ENCODE measurements around the gene MBTPS1.

Gene MBTPS1

DNA sequence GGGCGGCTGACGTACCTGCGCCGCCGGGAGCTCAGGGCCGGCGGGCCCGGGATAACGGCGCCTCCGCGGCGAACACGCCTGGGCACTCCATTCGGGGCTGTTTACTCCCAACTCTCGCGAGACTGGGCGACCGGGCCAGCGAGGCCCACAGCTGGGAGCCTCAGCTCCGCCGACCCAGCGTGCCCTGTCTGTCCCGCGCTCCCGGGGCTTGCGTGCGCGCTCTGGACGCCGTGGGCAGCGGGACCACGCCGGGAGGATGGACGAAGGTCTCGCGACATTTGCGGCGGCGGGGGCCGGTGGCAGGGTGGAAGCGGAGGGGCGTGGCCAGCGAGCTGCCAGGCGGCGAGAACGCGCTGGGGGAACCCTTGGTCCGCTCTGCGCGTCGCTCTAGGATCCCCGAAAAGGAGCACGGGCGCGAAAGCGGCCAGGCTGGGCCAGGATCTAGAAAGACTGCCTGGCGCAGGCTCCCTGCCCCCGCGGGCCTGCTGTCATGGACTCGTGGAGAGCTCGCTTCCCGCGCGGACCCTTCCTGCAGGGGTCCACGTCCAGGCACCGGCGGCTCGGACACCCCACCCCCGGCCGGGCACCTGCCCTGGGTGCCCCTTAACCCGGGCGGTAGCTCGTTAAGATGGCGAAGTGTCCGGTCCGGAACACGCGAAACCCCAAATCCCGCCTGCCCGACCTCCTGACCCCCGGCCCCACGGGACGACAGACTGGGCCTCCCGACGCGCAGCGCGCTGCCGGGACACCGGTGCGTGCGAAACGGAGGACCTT lies at the start of gene MBTPS1 (continued):
- TF ChIP-seq ZNF629 (tag by site-specific recombination; IDR thresholded peaks at IDR 0.05) (peak; percentile 30; the same call in 1 of the 2 replicates), KLF1 (tag by site-specific recombination; IDR thresholded peaks at IDR 0.05) (peak; percentile 60; the same call in 1 of the 2 replicates), ZNF341 (tag by site-specific recombination; IDR thresholded peaks at IDR 0.05; ENCODE audit: low read depth) (peak; percentile 47; the same call in 1 of the 2 replicates), IKZF3 (tag by site-specific recombination; IDR thresholded peaks at IDR 0.05) (no peak), ZXDB (tag by site-specific recombination; IDR thresholded peaks at IDR 0.05) (peak; percentile 84), ZBTB17 (tag by site-specific recombination; IDR thresholded peaks at IDR 0.05) (peak; percentile 82), ZFHX2 (tag by site-specific recombination; conservative IDR thresholded peaks at IDR 0.05) (peak; percentile 77)

DNA sequence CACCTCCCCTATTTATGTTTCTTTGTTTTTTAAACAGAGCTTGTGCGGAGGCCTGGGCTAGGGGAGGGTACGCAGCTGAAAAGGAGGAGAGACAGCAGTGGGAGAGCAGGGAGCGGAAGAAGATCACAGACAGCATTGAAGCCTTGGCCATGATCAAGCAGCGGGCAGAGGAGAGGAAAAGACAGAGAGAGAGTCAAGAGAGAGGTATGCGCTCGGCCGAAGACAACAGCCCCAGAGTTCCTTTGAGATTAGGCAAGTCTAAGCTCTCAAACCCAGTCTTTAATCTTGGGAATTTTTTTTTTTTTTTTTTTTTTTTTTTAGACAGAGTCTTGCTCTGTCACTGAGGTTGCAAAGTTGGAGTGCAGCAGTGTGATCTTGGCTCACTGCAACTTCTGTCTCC lies 49.0 kb upstream of the MBTPS1 start:
- no peak overlapping the region for H3K27ac ChIP-seq (ENCODE audit: extremely low read depth, low read depth, low read length)
- H3K4me1 ChIP-seq (ENCODE audit: control insufficient read depth, insufficient read depth, low read length) = no peaks in the 10 kb centered on the region
- no peak overlapping the region for H3K4me3 ChIP-seq (ENCODE audit: low read depth, low read length)
- TF ChIP-seq, protein P1, sequence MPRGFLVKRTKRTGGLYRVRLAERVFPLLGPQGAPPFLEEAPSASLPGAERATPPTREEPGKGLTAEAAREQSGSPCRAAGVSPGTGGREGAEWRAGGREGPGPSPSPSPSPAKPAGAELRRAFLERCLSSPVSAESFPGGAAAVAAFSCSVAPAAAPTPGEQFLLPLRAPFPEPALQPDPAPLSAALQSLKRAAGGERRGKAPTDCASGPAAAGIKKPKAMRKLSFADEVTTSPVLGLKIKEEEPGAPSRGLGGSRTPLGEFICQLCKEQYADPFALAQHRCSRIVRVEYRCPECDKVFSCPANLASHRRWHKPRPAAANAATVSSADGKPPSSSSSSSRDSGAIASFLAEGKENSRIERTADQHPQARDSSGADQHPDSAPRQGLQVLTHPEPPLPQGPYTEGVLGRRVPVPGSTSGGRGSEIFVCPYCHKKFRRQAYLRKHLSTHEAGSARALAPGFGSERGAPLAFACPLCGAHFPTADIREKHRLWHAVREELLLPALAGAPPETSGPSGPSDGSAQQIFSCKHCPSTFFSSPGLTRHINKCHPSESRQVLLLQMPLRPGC (tag by site-specific recombination; IDR thresholded peaks at IDR 0.05) = no peak
- TF ChIP-seq ZNF114 (tag by site-specific recombination; IDR thresholded peaks at IDR 0.05) (no peak), SP2 (tag by site-specific recombination; IDR thresholded peaks at IDR 0.05) (no peak), PRDM1 (tag by site-specific recombination; IDR thresholded peaks at IDR 0.05) (no peak), PRDM2 (tag by site-specific recombination; IDR thresholded peaks at IDR 0.05; ENCODE audit: borderline replicate concordance) (no peak), OVOL3 (tag by site-specific recombination; IDR thresholded peaks at IDR 0.05) (no peak), ZNF37A (tag by site-specific recombination; IDR thresholded peaks at IDR 0.05) (no peak), TSHZ1 (tag by site-specific recombination; IDR thresholded peaks at IDR 0.05; ENCODE audit: borderline replicate concordance) (no peak), ZBTB8A (tag by site-specific recombination; IDR thresholded peaks at IDR 0.05) (no peak)
- TF ChIP-seq, protein P2, sequence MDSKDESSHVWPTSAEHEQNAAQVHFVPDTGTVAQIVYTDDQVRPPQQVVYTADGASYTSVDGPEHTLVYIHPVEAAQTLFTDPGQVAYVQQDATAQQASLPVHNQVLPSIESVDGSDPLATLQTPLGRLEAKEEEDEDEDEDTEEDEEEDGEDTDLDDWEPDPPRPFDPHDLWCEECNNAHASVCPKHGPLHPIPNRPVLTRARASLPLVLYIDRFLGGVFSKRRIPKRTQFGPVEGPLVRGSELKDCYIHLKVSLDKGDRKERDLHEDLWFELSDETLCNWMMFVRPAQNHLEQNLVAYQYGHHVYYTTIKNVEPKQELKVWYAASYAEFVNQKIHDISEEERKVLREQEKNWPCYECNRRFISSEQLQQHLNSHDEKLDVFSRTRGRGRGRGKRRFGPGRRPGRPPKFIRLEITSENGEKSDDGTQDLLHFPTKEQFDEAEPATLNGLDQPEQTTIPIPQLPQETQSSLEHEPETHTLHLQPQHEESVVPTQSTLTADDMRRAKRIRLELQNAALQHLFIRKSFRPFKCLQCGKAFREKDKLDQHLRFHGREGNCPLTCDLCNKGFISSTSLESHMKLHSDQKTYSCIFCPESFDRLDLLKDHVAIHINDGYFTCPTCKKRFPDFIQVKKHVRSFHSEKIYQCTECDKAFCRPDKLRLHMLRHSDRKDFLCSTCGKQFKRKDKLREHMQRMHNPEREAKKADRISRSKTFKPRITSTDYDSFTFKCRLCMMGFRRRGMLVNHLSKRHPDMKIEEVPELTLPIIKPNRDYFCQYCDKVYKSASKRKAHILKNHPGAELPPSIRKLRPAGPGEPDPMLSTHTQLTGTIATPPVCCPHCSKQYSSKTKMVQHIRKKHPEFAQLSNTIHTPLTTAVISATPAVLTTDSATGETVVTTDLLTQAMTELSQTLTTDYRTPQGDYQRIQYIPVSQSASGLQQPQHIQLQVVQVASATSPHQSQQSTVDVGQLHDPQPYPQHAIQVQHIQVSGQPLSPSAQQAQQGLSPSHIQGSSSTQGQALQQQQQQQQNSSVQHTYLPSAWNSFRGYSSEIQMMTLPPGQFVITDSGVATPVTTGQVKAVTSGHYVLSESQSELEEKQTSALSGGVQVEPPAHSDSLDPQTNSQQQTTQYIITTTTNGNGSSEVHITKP (tag by site-specific recombination; IDR thresholded peaks at IDR 0.05) = no peak
- no peaks in the 10 kb centered on the region for H3K9me3 ChIP-seq (ENCODE audit: control insufficient read depth, insufficient read depth, low read depth, low read length)
- no peaks in the 10 kb centered on the region for H3K36me3 ChIP-seq (ENCODE audit: control insufficient read depth in 2 of 2, insufficient read depth in 1 of 2, low read length in 2 of 2)
- CTCF ChIA-PET = interaction anchor here (0.6 to 2.6 kb wide), 6 partner anchors 10 to 111 kb away, joined by 3 to 8 read pairs (median 4); partner anchors contain the start of gene TAF1C
- POLR2A ChIA-PET = no interaction called here

All from HEK293 (cell line).